ENCODE results near the gene ANAPC13.

DNA sequence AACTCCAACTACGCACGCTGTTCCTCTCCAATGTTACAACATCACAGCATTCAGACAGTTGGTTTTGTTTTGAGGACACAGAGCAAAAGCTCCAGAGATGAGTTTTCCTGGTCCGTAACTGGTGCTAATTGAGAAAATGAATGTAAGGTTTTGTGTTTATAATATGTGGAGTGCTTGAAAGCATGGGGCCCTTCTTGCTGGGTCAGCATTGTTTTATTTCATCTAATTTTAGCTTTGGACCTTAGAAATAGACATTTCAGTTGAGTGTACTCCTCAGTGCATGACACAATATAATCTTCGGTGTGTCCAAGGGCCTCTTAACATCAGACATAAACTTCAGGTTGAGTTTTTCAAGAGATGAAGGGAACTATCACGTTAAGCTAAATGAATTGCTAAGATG lies 37.1 kb downstream of the ANAPC13 start:
- TF ChIP-seq, protein P1, sequence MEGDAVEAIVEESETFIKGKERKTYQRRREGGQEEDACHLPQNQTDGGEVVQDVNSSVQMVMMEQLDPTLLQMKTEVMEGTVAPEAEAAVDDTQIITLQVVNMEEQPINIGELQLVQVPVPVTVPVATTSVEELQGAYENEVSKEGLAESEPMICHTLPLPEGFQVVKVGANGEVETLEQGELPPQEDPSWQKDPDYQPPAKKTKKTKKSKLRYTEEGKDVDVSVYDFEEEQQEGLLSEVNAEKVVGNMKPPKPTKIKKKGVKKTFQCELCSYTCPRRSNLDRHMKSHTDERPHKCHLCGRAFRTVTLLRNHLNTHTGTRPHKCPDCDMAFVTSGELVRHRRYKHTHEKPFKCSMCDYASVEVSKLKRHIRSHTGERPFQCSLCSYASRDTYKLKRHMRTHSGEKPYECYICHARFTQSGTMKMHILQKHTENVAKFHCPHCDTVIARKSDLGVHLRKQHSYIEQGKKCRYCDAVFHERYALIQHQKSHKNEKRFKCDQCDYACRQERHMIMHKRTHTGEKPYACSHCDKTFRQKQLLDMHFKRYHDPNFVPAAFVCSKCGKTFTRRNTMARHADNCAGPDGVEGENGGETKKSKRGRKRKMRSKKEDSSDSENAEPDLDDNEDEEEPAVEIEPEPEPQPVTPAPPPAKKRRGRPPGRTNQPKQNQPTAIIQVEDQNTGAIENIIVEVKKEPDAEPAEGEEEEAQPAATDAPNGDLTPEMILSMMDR (IDR thresholded peaks at IDR 0.05; ENCODE audit: low read depth, low read length): no peak
- TF ChIP-seq POLR2A (IDR thresholded peaks at IDR 0.05; ENCODE audit: extremely low read depth, insufficient read length): no peak

Data from NB4 (cell line).